Right lung (tissue), 5 donors: ENCODE data around the gene KCNG1. TPM values are rescaled to one million over a fixed set of nuclear protein-coding genes. Genes with fewer than 3 reads are reported as not detected.
"Not testable (repeated sequence)": the region's sequence is repeated elsewhere in the genome, so short reads cannot be mapped to it uniquely, and the experiment has no call there.

Source experiments
- DNase-seq, 2 donors: peaks; one replicate each; pipeline ENCODE4 v3.0.0-alpha.2; 2013
- polyA plus RNA-seq, 5 donors: library from polyadenylated mRNA; unstranded; fragments of 120-200 nt; gene quantifications; one replicate each; pipeline versions ENCODE4 v1.2.1 to v1.2.3, GENCODE V29; 2013; ENCODE audit warnings: inconsistent platforms in 1 of 5, low replicate concordance in 1 of 5; ENCODE audit not compliant: insufficient read length in 5 of 5, insufficient read depth in 1 of 5

KCNG1 gene
- polyA plus RNA-seq, 5 donors: 0.31 to 1.3 (median 0.70) TPM

- DNase-seq: no peak
Observed at GRCh38 chr20:50991076-50991475, 31.8 kb downstream of the KCNG1 start.

DNA sequence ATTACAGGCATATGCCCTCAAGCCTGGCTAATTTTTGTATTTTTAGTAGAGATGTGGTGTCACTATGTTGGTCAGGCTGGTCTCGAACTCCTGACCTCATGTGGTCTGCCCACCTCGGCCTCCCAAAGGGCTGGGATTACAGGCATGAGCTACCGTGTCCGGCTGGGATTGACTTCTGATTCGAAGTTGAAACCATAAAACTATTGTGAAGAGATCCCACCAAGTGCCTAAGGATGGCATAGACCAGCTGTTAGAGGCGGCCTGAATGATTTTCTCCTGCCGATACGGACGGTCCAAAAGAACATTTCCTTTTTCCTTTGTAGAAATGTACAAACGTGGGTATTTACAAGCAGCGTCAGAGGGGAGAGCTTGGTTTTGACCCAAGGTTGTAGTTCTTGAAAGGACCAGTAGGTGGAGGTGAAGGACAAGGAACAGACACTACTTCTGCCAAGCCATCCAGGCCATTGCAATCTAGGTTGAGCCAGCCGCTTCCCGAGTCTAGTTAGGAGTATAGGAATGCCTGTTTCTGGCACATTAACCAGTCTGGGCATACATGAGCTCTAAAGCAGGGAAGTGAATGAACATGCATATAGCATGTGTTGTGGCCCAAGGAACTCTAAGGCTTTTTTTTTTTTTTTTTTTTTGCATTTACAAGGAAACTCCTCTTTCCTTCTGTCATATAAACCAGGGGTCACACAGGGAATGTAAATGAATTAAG, 35.3 kb downstream of the KCNG1 start:
- DNase-seq: peak; percentile 72 to 83

DNA sequence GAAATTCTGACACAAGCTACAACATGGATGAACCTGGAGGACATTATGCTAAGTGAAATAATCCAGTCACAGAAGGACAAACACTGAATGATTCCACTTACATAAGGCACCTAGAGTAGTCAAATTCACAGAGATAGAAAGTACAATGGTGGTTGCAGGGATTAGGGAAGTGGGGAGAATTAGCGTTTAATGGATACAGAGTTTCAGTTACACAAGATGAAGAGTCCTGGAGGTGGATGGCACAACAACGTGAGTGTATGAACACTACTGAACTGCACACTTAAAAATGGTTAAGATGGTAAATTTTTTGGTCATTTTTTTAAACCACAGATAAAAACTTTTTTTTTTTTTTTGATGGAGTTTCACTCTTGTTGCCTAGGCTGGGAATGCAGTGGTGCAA, 39.6 kb downstream of the KCNG1 start:
- no peak for DNase-seq

- no peak for DNase-seq
Observed at GRCh38 chr20:50982363-50982762, 40.5 kb downstream of the KCNG1 start.

DNA sequence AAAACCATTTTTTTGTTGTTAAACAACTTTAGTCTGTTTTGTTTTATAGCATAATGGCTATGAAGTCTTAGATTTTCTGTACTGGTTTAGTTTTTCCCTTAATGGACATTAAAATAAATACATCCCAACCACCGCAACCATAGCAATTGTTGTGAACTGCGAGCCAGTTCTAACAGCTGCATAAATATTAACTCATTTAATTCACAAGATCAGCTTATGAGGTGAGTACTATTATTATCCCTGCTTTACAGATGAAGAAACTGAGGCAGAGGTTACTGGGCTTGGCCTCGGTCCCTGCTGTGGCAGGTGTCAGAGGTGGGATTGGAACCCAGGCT, 41.2 kb downstream of the KCNG1 start:
- no peak for DNase-seq

- DNase-seq: peak in 1 of 2 donors; percentile 41
Observed at GRCh38 chr20:50980851-50981713, 41.8 kb downstream of the KCNG1 start.

DNA sequence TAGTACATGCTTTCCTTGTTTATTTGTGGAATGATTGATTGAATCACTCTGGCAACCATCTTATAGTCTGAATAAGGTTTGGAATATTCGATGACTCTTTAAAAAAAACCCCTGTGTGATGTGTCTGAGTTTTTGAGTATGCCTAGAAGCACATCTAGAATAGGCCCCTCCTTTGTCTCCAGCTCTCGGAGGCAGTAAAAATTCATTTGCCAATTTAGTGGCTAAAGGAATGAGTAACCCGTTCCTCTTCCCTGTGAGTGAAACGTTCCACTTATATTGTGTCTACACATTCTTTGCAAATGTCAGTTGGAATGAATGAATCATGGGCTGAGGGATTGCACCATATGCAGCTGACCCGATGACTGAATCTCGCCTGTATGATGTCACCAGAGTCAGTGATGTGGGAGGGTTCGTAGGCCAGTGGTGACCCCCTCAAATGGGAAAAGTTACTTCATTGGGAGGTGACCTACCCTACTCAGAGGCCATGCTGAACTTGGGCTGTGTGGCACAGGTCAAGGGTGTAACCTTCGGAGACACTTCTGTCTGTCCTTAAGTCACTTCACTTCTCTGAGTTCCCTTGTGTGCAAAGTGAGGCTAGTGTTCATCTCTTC, 42.7 kb downstream of the KCNG1 start:
- DNase-seq: no peak

DNA sequence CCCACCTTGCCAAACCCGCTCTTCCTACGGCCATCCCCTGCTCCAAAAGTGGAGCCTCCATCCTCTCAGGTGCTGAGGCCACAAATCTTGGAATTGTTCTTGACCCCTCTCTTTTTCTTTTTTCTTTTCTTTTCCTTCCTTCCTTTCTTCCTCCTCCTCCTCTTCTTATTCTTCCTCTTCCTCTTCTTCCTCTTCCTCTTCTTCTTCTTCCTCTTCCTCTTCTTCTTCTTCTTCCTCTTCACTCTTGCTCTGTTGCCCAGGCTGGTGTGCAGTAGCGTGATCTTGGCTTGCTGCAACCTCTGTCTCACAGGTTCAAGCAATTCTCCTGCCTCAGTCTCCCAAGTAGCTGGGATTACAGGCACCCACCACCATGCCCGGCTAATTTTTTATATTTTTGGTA, 44.4 kb downstream of the KCNG1 start:
- DNase-seq: not testable (repeated sequence)

DNA sequence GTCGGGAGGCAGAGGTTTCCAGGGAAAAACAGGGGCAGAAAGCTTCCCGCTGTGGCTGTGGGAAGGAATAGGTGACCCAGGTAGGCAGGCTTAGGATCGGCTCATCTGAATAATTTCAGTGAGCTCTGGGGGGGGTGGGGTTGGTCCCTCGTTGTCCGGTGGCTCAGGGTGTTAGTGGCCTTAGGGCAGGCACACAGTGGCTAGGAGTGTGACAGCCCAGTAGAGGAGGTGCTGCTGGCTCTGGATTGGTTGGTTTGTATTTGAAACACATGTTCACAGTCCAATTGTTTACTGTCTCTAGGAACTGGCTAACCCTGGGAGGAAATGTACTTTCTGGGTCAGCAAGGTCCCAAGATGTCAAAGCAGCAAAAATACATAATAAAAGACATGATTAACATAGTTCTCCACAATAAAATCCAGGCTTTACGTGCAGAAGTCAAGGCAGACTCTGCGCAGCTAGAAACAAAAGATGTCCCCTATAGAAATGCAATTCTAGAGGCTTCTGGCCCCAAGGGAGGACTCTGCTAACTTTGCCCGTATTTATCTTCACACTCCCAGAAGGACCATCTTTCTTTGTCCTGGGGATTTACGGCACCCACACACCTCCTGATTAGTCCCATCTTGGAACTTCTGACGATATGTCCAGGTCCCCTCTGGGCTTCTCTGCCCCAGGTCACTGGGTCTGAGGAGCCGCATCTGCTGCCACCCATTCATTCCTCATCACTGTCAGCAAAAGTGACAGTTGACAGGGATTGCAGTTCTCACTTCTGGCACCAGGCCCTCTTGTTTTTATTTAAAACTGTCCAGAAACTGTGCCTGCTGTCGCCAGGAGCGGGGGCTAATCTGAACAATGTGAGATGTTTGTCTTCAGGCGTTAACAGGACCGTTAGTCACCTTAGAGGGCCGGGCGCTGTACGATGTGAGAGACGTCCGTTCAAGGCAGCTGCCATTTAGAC, 45.6 kb downstream of the KCNG1 start:
- DNase-seq: no peak

GRCh38 chr20:50975701-50976330, 47.1 kb downstream of the KCNG1 start:
- DNase-seq: no peak

GRCh38 chr20:50969912-50970311, 53.0 kb downstream of the KCNG1 start:
- no peak for DNase-seq

DNA sequence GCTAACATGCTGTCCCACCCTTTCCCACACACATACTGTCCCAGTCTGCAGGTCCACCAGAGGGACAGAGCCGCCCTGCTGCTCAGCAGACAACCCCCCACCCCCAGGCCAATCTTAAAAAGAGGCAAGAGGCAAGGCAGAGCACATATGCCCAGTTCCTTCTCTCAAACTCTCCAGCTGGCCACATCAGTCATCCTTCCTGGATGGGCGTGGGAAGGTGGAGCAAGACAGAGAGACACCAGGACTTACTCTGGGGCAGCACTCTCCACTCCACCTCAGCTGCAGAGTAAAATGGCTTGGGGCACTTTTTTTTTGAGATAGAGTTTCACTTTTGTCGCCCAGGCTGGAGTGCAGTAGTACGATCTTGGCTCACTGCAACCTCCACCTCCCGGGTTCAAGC, 53.5 kb downstream of the KCNG1 start:
- DNase-seq: no peak

DNA sequence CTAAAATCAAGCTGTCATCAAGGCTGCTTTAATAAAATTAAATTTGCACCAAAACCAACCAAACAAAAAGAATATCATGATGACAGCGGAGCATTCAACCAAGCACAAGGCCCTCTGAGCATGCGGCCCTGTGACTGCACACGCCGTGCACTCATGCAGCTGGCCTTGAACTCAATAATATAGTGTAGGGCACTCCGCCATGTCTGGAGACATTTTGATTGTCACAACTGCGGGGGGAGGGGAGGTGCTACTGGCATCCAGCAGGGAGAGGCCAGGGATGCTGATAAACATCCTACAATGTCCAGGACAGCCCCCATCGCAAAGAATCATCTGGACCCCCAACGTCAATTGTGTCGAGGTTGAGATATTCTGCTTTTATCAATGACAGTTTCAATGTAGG, 54.6 kb downstream of the KCNG1 start:
- no peak for DNase-seq

DNA sequence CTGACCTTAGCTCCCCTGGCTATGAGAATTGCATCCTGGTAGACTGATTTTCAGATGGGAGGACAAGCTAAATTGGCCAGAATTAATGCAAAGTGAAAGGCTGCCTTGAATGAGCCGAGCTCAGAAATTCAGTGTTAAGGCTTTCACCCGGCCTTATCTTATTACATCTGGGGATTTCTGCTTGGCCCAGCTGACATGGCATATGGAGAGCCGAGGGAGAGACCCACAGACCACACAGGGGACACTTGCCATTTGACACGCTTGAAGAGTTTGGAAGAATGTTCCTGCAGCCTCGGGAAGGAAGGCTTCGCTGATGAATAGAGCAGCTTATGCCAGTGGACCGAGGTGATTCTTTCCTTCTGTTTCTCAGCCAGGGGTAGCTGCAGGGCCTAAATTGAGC, 55.3 kb downstream of the KCNG1 start:
- DNase-seq: no peak

DNA sequence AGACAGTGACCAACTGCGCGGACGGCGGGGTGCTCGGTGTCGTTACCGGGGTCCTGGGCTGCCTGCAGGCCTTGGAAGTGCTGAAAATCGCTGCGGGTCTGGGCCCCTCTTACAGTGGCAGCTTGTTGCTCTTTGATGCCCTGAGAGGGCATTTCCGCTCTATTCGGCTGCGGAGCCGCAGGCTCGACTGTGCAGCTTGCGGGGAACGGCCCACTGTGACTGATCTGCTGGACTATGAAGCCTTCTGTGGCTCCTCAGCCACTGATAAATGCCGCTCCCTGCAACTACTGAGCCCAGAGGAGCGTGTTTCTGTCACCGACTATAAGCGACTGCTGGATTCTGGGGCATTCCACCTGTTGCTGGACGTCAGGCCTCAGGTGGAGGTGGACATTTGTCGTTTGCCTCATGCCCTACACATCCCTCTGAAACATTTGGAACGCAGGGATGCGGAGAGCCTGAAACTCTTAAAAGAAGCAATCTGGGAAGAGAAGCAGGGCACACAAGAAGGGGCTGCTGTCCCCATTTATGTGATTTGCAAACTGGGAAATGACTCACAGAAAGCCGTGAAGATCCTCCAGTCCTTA, 63.3 kb downstream of the KCNG1 start:
- DNase-seq: no peak

DNA sequence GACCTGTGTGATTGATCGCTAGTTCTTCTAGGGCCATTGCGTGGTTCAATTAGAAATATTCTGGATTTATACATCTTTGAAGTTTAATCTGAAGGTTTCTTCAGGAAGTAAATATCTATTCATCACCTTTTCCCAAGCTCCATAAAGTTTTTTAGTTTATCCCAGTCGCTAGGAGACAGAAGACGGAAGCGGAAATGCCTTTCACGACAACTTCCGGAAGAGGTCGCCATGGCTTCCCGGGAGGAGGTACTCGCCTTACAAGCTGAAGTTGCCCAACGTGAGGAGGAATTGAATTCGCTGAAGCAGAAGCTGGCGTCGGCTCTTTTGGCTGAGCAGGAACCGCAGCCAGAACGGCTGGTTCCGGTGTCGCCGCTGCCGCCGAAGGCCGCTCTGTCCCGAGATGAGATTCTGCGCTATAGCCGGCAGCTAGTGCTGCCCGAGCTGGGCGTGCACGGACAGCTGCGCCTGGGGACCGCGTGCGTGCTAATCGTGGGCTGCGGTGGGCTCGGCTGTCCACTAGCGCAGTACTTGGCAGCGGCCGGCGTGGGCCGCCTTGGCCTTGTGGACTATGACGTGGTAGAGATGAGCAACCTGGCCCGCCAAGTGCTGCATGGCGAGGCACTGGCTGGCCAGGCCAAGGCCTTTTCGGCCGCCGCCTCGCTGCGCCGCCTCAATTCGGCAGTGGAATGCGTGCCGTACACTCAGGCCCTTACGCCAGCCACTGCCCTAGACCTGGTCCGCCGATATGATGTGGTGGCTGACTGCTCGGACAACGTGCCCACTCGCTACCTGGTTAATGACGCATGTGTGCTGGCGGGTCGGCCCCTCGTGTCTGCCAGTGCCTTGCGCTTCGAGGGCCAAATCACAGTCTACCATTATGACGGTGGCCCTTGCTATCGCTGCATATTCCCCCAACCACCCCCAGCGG, 64.0 kb downstream of the KCNG1 start, which contains the start of gene MOCS3:
MOCS3 (plus strand) TSS at position 204 of the 928 bp plus-strand sequence; CDS start at position 229, 25 bp downstream.
- DNase-seq: peak; percentile 90 to 93

DNA sequence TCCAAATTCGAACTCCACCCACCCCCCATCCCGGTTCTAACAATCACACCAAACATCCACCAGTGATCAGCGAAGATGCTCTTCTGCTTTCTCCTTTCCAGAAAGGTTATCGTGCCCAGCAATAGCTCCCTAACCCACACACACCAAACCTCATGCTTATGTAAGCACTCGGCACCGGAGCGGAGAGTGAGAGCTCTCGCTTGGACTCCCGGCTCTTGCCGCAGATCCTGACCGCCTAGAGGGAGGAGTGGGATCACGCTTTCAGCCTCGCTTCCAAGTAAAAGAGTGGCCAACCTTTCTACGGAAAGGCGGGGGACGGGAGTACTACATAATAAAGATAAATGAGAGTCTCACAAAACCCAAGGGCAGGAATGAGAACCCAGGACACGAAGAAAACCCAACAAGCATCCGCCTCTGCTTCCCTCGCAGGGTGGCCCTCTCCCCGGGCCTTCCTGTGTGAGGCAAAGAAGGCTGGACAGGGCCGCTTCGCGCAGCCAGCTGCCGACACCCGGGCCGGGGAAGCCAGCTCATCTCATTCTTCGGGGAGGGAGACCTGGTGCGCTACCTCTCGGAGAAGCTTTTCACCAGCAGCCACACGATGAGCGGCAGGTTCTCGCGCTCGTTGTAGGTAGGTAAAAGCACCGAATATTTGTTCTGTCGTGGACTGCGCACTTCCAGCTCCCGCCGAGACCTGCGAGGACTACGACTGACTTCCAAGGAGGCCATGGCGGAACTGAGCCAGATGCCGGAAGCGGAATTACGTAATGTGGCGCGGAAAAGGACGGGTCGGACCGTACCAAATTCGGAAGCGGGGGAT, 64.9 kb downstream of the KCNG1 start, which contains the start of gene DPM1:
DPM1 (minus strand) TSS at position 735 of the 817 bp plus-strand sequence; CDS start at position 726, 9 bp downstream.
- DNase-seq: no peak

- no peak for DNase-seq
Observed at GRCh38 chr20:50957276-50957675, 65.6 kb downstream of the KCNG1 start.
